Endodermal cell (in vitro differentiated cells): Measurements from ENCODE around the gene RHBDL3. TPM values are rescaled to one million over a fixed set of nuclear protein-coding genes. Genes with fewer than 3 reads are reported as not detected.

Experiments used
- DNase-seq: peaks from one replicate; pipeline ENCODE4 v3.0.0-alpha.2; 2017
- H3K27ac ChIP-seq: 2 replicates; pipeline ENCODE4 v1.5.1; 2013; ENCODE audit warnings: mild to moderate bottlenecking, low read depth, low read length, moderate library complexity
- H3K27me3 ChIP-seq: 2 replicates; pipeline ENCODE4 v1.6.1; 2013; ENCODE audit warnings: mild to moderate bottlenecking, low read length, moderate library complexity; ENCODE audit not compliant: insufficient read depth, control insufficient read depth, poor library complexity, severe bottlenecking
- H3K36me3 ChIP-seq: 2 replicates; pipeline ENCODE4 v1.7.0; 2013; ENCODE audit warnings: mild to moderate bottlenecking, low read length, moderate library complexity; ENCODE audit not compliant: control insufficient read depth, insufficient read depth
- H3K4me1 ChIP-seq: one replicate; pipeline ENCODE4 v1.7.0; 2013; ENCODE audit warnings: low read length; ENCODE audit not compliant: control insufficient read depth, insufficient read depth
- H3K4me3 ChIP-seq: 2 replicates; pipeline ENCODE4 v1.5.1; 2013; ENCODE audit warnings: mild to moderate bottlenecking, low read length, moderate library complexity
- H3K9ac ChIP-seq: 2 replicates; pipeline ENCODE4 v1.6.1; 2013; ENCODE audit warnings: mild to moderate bottlenecking, low read length, moderate library complexity; ENCODE audit not compliant: poor library complexity, severe bottlenecking; ENCODE audit errors: extremely low read depth
- H3K9me3 ChIP-seq: 2 replicates; pipeline ENCODE4 v1.6.1; 2013; ENCODE audit warnings: mild to moderate bottlenecking, low read length, moderate library complexity; ENCODE audit not compliant: control insufficient read depth
- H3K27ac Mint-ChIP-seq: 2 replicates; pipeline ENCODE4 v1.8.0; 2020; ENCODE audit warnings: mixed read lengths
- H3K27me3 Mint-ChIP-seq: 2 replicates; pipeline ENCODE4 v1.8.0; 2021; ENCODE audit warnings: mild to moderate bottlenecking, mixed read lengths; ENCODE audit not compliant: insufficient read depth
- H3K36me3 Mint-ChIP-seq: 2 replicates; pipeline ENCODE4 v1.8.0; 2020; ENCODE audit warnings: low read depth, mixed read lengths
- H3K4me1 Mint-ChIP-seq: 2 replicates; pipeline ENCODE4 v1.8.0; 2020; ENCODE audit warnings: mixed read lengths
- H3K4me3 Mint-ChIP-seq: 2 replicates; pipeline ENCODE4 v1.8.0; 2020; ENCODE audit warnings: mild to moderate bottlenecking, moderate library complexity, mixed read lengths
- H3K9me3 Mint-ChIP-seq: 2 replicates; pipeline ENCODE4 v1.8.0; 2020; ENCODE audit warnings: mild to moderate bottlenecking, mixed read lengths
- WGBS, 2 experiments: methylation state at CpG; one replicate each; pipeline versions ENCODE4 v1.1.5 to v1.1.7; 2013; ENCODE audit warnings: missing lambda C conversion rate in 2 of 2, mixed read lengths in 1 of 2; ENCODE audit not compliant: insufficient coverage in 1 of 2, insufficient read length in 1 of 2; 5-methylcytosine and 5-hydroxymethylcytosine counted together
- total RNA-seq, 2 donors: library from RNA; stranded (reverse); fragmentation: NEBNext Ultra II Directional in 1 of 2; extraction: Animal tissue kit (Norgen Biotek cat#: 25700) in 1 of 2; gene quantifications; 2 replicates in 1 of 2; 3 replicates in 1 of 2; pipeline ENCODE4 v1.2.1, GENCODE V29; 2021
- TF ChIP-seq, protein P1 (sequence below): fragments of 200-600 bp; sonication (generic); conservative IDR thresholded peaks from 2 replicates; pipeline ENCODE4 v1.5.0; 2021; ENCODE audit warnings: antibody characterized with exemption, mild to moderate bottlenecking

The RHBDL3 gene
- total RNA-seq, 2 donors from 2014 or later, result 0.35 to 1.4 TPM

- Histone ChIP-seq H3K9me3 (no peaks in the 10 kb centered on the region), H3K4me1 (peaks cover 6% of the 10 kb centered on the region), H3K4me3 (no peak overlapping the region), H3K27ac (no peak overlapping the region), H3K27me3 (peaks cover 57% of the 10 kb centered on the region), H3K9ac (no peak overlapping the region), H3K36me3 (no peaks in the 10 kb centered on the region)
- TF ChIP-seq, protein P1, sequence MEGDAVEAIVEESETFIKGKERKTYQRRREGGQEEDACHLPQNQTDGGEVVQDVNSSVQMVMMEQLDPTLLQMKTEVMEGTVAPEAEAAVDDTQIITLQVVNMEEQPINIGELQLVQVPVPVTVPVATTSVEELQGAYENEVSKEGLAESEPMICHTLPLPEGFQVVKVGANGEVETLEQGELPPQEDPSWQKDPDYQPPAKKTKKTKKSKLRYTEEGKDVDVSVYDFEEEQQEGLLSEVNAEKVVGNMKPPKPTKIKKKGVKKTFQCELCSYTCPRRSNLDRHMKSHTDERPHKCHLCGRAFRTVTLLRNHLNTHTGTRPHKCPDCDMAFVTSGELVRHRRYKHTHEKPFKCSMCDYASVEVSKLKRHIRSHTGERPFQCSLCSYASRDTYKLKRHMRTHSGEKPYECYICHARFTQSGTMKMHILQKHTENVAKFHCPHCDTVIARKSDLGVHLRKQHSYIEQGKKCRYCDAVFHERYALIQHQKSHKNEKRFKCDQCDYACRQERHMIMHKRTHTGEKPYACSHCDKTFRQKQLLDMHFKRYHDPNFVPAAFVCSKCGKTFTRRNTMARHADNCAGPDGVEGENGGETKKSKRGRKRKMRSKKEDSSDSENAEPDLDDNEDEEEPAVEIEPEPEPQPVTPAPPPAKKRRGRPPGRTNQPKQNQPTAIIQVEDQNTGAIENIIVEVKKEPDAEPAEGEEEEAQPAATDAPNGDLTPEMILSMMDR, result no peak
- peak; percentile 45 for DNase-seq
- no peak overlapping the region for H3K4me3 Mint-ChIP-seq
- H3K9me3 Mint-ChIP-seq, result no peaks in the 10 kb centered on the region
- no peak overlapping the region for H3K27ac Mint-ChIP-seq
- no peaks in the 10 kb centered on the region for H3K36me3 Mint-ChIP-seq
- WGBS, 2 experiments, result 79 to 88% methylated on average over 3 to 11 of the region's 11 CpGs
- peaks cover 59% of the 10 kb centered on the region for H3K27me3 Mint-ChIP-seq
- peaks cover 24% of the 10 kb centered on the region for H3K4me1 Mint-ChIP-seq
Observed at GRCh38 chr17:32269377-32269776, 3.7 kb downstream of the RHBDL3 start.

DNA sequence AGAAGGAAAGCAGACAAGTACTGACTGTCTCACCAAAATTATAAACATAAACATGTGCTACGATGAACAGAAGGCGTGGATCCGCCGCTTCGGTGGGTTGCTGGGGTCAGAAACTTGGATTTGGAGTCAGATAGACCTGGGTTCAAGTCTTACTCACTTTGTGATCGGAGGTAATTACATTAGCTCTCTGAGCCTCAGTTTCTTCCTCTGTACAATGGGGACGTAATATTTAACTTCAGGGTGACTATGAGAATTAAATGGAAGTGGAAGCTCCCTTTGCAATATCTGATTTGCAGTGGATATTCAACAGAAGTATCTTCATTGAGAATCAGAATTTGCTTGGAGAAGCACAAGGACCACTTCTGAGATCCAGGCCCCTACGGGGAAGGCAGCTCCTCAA, 6.2 kb downstream of the RHBDL3 start:
- Mint-ChIP-seq H3K4me1 (peaks cover 16% of the 10 kb centered on the region), H3K27ac (no peak overlapping the region), H3K36me3 (no peaks in the 10 kb centered on the region), H3K4me3 (no peak overlapping the region), H3K27me3 (peaks cover 48% of the 10 kb centered on the region), H3K9me3 (no peaks in the 10 kb centered on the region)
- Histone ChIP-seq H3K4me1 (no peaks in the 10 kb centered on the region), H3K36me3 (no peaks in the 10 kb centered on the region), H3K27ac (no peak overlapping the region), H3K9me3 (no peaks in the 10 kb centered on the region), H3K27me3 (peaks cover 39% of the 10 kb centered on the region), H3K4me3 (no peak overlapping the region), H3K9ac (no peak overlapping the region)
- TF ChIP-seq, protein P1, result no peak
- no peak for DNase-seq
- 96 to 100% methylated on average over 8 of the region's 8 CpGs for WGBS, 2 experiments

DNA sequence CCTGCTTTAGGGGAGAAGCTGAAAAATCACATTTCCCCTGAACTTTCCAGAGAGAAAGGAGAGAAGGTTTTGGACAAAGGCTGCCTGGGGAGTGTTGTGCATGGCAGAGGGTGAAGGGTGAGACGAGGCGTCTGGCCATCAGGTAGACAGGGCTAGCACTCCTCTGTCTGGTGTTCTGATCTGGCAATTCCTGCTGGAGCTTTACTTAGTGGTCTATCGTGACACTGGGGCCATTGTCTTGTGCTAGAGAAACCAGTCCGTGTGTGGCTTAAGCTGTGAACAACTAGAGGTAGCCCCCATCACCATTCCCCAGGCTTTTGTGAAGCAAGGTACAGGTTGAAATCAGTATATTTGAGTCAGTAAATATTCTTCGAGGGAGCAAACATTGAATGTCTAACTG, 8.5 kb downstream of the RHBDL3 start:
- Histone ChIP-seq H3K9ac (no peak overlapping the region), H3K4me3 (no peak overlapping the region), H3K9me3 (no peaks in the 10 kb centered on the region), H3K36me3 (no peaks in the 10 kb centered on the region), H3K27ac (no peak overlapping the region), H3K4me1 (no peaks in the 10 kb centered on the region), H3K27me3 (peaks cover 17% of the 10 kb centered on the region)
- peak; percentile 49 for DNase-seq
- 79 to 90% methylated on average over 3 to 5 of the region's 5 CpGs for WGBS, 2 experiments
- TF ChIP-seq, protein P1, result no peak
- Mint-ChIP-seq H3K27me3 (peaks cover 28% of the 10 kb centered on the region), H3K27ac (no peak overlapping the region), H3K4me1 (peaks cover 7% of the 10 kb centered on the region), H3K4me3 (no peak overlapping the region), H3K36me3 (no peaks in the 10 kb centered on the region), H3K9me3 (no peaks in the 10 kb centered on the region)
